Right lobe of liver (tissue), 4 donors: Measurements from ENCODE around the gene TRPT1.

ENCODE experiments used
- CTCF ChIP-seq, 4 donors: fragments of 200-600 bp in 3 of 4; fragments of 450-650 bp in 1 of 4; IDR thresholded peaks; one replicate each; pipeline versions ENCODE4 v1.5.1 to v1.8.0; 2016 to 2022; ENCODE audit warnings: antibody characterized with exemption in 4 of 4, mild to moderate bottlenecking in 2 of 4
- POLR2A ChIP-seq: fragments of 450-650 bp; IDR thresholded peaks from one replicate; pipeline ENCODE4 v1.6.1; 2017; ENCODE audit warnings: antibody characterized with exemption, mild to moderate bottlenecking
- donor health status: DM: no; HTN: no; CAD: no.
- donor health status: DM: no; HTN: no; CAD: no.
- donor health status: DM: no; HTN: yes; CAD: no.

DNA sequence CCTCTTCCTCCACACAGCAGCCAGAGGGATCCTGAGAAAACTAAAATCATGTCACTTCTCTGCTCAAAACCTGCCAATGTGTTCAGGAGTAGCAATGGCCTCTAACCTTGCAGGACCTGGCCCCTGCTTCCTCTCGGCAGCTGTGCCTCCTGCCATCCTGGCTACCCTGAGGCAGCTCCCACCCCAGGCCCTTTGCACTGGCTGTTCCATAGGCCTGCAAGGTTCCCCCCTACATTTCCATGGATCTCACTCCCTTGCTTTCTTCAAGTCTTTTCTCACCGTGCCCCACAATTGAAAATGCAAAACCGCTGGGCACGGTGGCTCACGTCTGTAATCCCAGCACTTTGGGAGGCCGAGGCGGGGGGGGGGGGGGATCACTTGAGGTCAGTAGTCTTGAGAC lies 42.1 kb downstream of the TRPT1 start:
- no peak for TF ChIP-seq POLR2A
- no peak for TF ChIP-seq CTCF (IDR thresholded peaks at IDR 0.05)
